HUES6 (cell line): ENCODE data around the gene CUEDC2.

Source experiments
- H3K27ac ChIP-seq: 2 replicates; pipeline ENCODE4 v1.7.0; 2013; ENCODE audit warnings: low read depth, mild to moderate bottlenecking, low read length, inconsistent platforms
- H3K27me3 ChIP-seq: 2 replicates; pipeline ENCODE4 v1.6.1; 2013; ENCODE audit warnings: low read length; ENCODE audit not compliant: control insufficient read depth, insufficient read depth
- H3K36me3 ChIP-seq: 2 replicates; pipeline ENCODE4 v1.6.1; 2013; ENCODE audit warnings: low read length; ENCODE audit not compliant: control insufficient read depth, insufficient read depth
- H3K4me1 ChIP-seq: 2 replicates; pipeline ENCODE4 v1.6.1; 2013; ENCODE audit warnings: low read length; ENCODE audit not compliant: control insufficient read depth, insufficient read depth
- H3K4me3 ChIP-seq: 2 replicates; pipeline ENCODE4 v1.5.1; 2013; ENCODE audit warnings: low read depth, low read length
- H3K9ac ChIP-seq: one replicate; pipeline ENCODE4 v1.6.1; 2013; ENCODE audit warnings: mild to moderate bottlenecking, low read length
- H3K9me3 ChIP-seq: 2 replicates; pipeline ENCODE4 v1.6.1; 2013; ENCODE audit warnings: low read depth, low read length; ENCODE audit not compliant: control insufficient read depth, insufficient read depth

Gene CUEDC2

DNA sequence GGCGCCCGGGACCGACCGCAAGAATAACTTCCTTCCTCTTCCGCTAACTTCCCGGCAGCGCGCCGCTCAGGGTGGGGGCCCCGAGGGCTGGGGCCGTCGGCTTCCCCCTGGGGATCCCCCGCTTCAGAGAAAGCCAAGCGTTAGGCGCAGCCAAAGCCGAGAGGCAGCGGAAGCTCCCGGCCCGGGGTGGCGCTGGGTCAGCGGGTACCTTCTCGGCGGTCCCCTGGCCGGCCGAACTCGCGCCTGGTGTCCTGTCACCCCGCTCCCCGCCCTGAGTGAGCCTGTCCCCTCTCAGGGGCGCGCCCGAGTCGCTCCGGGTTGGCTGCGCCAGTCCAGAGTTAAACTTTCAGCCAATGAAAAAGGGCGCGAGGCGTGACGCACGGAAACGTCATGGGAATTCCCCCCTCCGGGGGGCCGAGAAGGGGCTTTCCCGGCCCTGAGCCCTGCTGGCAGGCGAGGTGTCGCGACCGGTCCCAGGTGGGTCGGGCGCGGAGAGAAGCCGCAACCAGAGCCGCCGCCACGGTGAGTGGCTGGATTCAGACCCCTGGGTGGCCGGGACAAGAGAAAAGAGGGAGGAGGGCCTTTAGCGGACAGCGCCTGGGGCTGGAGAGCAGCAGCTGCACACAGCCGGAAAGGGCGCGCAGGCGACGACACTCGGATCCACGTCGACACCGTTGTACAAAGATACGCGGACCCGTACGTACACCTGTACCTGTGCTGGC lies 38.1 kb downstream of the CUEDC2 start:
- Histone ChIP-seq H3K9me3 (no peaks in the 10 kb centered on the region), H3K27me3 (peaks cover 24% of the 10 kb centered on the region), H3K27ac (peak overlapping the region; percentile 73; the same call in 1 of the 2 replicates), H3K4me1 (peaks cover 34% of the 10 kb centered on the region), H3K36me3 (peaks cover 15% of the 10 kb centered on the region; the same call in 1 of the 2 replicates), H3K9ac (peak overlapping the region; percentile 86), H3K4me3 (peak overlapping the region; percentile 81)

DNA sequence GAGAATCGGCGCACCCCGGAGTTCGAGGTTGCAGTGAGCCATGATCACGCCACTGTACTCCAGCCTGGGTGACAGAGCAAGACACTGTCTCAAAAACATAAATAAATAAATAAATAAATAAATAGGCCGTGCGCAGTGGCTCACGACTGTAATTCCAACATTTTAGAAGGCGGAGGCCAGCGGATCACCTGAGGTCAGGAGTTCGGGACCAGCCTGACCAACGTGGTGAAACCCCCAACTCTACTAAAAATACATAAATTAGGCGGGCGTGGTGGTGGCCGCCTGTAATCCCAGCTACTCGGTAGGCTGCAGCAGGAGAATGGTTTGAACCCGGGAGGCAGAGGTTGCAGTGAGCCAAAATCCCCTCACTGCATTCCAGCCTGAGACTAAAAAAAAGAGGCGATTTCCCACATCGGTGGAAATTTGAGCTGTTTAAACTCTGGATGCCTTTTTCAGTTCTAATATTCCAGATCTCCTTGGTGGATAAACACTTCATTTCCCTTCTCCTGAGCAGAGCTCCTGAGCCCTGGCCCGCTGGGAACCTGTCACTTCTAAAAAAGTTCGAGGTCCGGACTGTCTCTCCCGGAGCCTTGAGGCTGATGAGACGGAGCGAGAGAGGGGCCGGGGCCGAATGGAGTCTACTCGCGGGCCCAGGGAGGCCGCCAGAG lies 38.8 kb downstream of the CUEDC2 start:
- H3K9ac ChIP-seq: peak overlapping the region; percentile 70
- peaks cover 15% of the 10 kb centered on the region; the same call in 1 of the 2 replicates for H3K36me3 ChIP-seq
- peaks cover 34% of the 10 kb centered on the region for H3K4me1 ChIP-seq
- H3K27me3 ChIP-seq: peaks cover 24% of the 10 kb centered on the region
- no peaks in the 10 kb centered on the region for H3K9me3 ChIP-seq
- peak overlapping the region; percentile 73; the same call in 1 of the 2 replicates for H3K27ac ChIP-seq
- peak overlapping the region; percentile 81 for H3K4me3 ChIP-seq

- H3K27ac ChIP-seq: peak overlapping the region; percentile 58; the same call in 1 of the 2 replicates
- H3K9ac ChIP-seq: peak overlapping the region; percentile 31
- peaks cover 5% of the 10 kb centered on the region; the same call in 1 of the 2 replicates for H3K36me3 ChIP-seq
Observed at GRCh38 chr10:102392306-102392705, 40.1 kb downstream of the CUEDC2 start.

DNA sequence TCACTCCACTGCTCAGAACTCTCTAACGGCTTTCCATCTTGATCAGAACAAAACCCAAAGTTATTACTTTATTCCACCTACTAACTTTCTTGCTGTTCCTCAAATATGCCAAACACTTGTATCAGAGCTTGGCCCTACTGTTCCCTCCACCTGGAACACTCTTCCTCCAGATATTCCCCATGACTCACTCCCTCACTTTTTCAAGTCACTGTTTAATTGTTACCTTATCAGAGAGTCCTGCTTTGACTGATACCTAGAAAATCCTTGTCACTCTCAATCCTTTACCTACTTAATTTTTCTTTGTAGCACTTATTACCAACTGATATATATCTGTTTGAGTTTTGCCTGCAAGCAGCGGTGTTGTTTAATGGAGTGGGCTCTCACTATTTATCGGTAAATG lies 42.5 kb downstream of the CUEDC2 start:
- Histone ChIP-seq H3K27ac (no peak overlapping the region), H3K9ac (no peak overlapping the region), H3K27me3 (peaks cover 23% of the 10 kb centered on the region), H3K36me3 (no peaks in the 10 kb centered on the region), H3K4me1 (peaks cover 24% of the 10 kb centered on the region), H3K9me3 (no peaks in the 10 kb centered on the region), H3K4me3 (no peak overlapping the region)

More at GRCh38 chr10:102392306-102392705, 40.1 kb downstream of the CUEDC2 start:
- peaks cover 24% of the 10 kb centered on the region for H3K27me3 ChIP-seq
- no peak overlapping the region for H3K4me3 ChIP-seq
- no peaks in the 10 kb centered on the region for H3K9me3 ChIP-seq
- peaks cover 34% of the 10 kb centered on the region for H3K4me1 ChIP-seq

GRCh38 chr10:102384606-102385429 lies 47.6 kb downstream of the CUEDC2 start:
- no peak overlapping the region for H3K27ac ChIP-seq
- no peaks in the 10 kb centered on the region for H3K27me3 ChIP-seq
- no peaks in the 10 kb centered on the region; the same call in 1 of the 2 replicates for H3K4me1 ChIP-seq
- H3K4me3 ChIP-seq: no peak overlapping the region
- no peaks in the 10 kb centered on the region for H3K9me3 ChIP-seq
- peaks cover 25% of the 10 kb centered on the region for H3K36me3 ChIP-seq
- no peak overlapping the region for H3K9ac ChIP-seq

DNA sequence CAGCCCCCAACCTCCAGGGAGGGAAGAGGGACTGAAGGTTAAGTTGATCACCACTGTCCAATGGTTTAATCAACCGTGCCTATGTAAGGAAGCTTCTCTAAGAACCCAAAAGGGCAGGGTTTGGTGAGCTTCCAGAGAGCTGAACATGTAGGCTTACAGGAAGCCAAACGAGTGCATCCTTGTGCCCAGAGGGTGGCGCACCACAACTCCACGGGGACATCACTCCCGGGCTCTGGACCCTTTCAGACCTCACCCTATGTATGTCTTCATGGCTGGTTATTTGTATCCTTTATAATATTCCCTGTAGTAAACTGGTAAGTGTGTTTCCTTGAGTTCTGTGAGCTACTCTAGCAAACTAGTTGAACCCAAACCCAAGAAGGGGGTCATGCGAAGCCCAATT lies 48.3 kb downstream of the CUEDC2 start:
- Histone ChIP-seq H3K27ac (no peak overlapping the region), H3K9ac (no peak overlapping the region), H3K9me3 (no peaks in the 10 kb centered on the region), H3K4me3 (no peak overlapping the region), H3K4me1 (no peaks in the 10 kb centered on the region; the same call in 1 of the 2 replicates), H3K36me3 (peaks cover 33% of the 10 kb centered on the region), H3K27me3 (no peaks in the 10 kb centered on the region)

- no peak overlapping the region for H3K9ac ChIP-seq
- no peaks in the 10 kb centered on the region; the same call in 1 of the 2 replicates for H3K4me1 ChIP-seq
- H3K27me3 ChIP-seq: no peaks in the 10 kb centered on the region
- no peaks in the 10 kb centered on the region for H3K9me3 ChIP-seq
- no peak overlapping the region for H3K27ac ChIP-seq
- H3K36me3 ChIP-seq: peaks cover 36% of the 10 kb centered on the region
- H3K4me3 ChIP-seq: no peak overlapping the region
Observed at GRCh38 chr10:102382871-102383270, 49.5 kb downstream of the CUEDC2 start.

DNA sequence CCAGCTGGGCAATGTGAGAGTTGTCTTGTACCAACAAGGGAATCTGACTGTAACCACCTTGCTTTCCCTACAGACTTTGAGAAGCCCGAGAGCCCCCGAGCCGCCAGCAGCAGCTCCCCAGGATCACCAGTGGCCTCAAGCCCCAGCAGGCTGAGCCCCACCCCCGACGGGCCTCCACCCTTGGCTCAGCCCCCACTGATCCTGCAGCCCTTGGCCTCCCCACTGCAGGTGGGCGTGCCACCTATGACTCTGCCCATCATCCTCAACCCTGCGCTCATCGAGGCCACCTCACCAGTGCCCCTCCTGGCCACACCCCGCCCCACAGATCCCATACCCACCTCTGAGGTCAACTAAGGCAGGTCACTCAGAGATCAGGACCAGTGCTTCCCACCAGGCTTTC lies 50.4 kb downstream of the CUEDC2 start:
- no peaks in the 10 kb centered on the region for H3K9me3 ChIP-seq
- no peak overlapping the region for H3K4me3 ChIP-seq
- H3K4me1 ChIP-seq: no peaks in the 10 kb centered on the region; the same call in 1 of the 2 replicates
- H3K27ac ChIP-seq: no peak overlapping the region
- H3K9ac ChIP-seq: no peak overlapping the region
- H3K27me3 ChIP-seq: no peaks in the 10 kb centered on the region
- peaks cover 40% of the 10 kb centered on the region for H3K36me3 ChIP-seq

GRCh38 chr10:102379383-102379782 lies 53.0 kb downstream of the CUEDC2 start:
- H3K9ac ChIP-seq: no peak overlapping the region
- no peak overlapping the region for H3K27ac ChIP-seq
- H3K4me3 ChIP-seq: no peak overlapping the region
- no peaks in the 10 kb centered on the region for H3K4me1 ChIP-seq
- H3K36me3 ChIP-seq: peaks cover 59% of the 10 kb centered on the region
- H3K27me3 ChIP-seq: no peaks in the 10 kb centered on the region
- H3K9me3 ChIP-seq: no peaks in the 10 kb centered on the region

GRCh38 chr10:102376901-102377300 lies 55.5 kb downstream of the CUEDC2 start:
- Histone ChIP-seq H3K4me3 (no peak overlapping the region), H3K9ac (no peak overlapping the region), H3K4me1 (no peaks in the 10 kb centered on the region), H3K9me3 (no peaks in the 10 kb centered on the region), H3K27me3 (no peaks in the 10 kb centered on the region), H3K36me3 (peaks cover 64% of the 10 kb centered on the region), H3K27ac (no peak overlapping the region)
